ENCODE measurements around the gene CCK.
"Not testable (repeated sequence)": the region's sequence is repeated elsewhere in the genome, so short reads cannot be mapped to it uniquely, and the experiment has no call there.

Gene CCK
- total RNA-seq = 0 to 0.06 (median 0) reads per million in 18 experiments

DNA sequence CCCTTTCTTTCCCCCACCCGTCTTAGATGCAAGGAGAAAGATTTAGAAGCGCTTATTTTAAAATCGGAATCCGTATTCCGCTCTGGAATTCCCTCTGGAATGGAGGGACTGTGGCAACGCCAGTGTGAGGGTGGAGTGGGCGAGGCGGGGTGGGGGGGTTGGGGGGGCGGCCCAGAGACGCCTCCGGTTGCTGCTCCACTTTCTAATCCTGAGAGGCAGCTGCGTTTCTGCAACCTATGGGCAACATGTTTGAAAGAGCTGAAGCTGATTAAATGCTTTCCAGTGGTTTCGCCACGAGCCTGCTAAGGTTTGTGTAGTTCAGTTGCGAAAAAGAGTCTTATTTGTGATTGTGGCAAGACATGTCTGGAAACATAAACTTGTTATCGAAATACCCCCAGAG lies at the start of gene CCK:
CCK (minus strand) TSS at position 101 of the 400 bp plus-strand sequence. CDS start 2,555 bp downstream, outside the sequence.
- no peak for DNase-seq

- no peak for DNase-seq
These were observed 48.4 kb upstream of the CCK start for GRCh38 chr3:42314411-42314810.

GRCh38 chr3:42308651-42309050 lies 42.7 kb upstream of the CCK start:
- DNase-seq = no peak

DNA sequence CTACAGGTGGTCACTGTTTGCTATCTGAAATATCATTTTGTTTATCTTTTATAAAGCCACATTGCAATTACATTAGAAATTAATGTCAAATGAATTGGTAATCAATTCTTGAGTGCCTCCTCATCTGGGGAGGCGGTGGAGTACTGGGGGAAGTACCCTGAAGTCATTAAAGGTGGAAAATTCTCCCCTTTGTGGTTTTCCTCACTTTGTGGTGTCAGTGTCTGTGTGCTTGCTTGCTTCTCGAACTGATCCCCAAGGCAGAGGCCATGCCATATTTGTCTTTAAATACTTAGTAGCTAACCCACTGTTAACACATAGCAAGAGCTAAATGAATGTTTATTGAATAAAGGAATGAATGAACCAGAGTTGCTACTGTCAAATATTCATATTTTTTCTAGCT lies 40.5 kb upstream of the CCK start:
- no peak for DNase-seq

DNA sequence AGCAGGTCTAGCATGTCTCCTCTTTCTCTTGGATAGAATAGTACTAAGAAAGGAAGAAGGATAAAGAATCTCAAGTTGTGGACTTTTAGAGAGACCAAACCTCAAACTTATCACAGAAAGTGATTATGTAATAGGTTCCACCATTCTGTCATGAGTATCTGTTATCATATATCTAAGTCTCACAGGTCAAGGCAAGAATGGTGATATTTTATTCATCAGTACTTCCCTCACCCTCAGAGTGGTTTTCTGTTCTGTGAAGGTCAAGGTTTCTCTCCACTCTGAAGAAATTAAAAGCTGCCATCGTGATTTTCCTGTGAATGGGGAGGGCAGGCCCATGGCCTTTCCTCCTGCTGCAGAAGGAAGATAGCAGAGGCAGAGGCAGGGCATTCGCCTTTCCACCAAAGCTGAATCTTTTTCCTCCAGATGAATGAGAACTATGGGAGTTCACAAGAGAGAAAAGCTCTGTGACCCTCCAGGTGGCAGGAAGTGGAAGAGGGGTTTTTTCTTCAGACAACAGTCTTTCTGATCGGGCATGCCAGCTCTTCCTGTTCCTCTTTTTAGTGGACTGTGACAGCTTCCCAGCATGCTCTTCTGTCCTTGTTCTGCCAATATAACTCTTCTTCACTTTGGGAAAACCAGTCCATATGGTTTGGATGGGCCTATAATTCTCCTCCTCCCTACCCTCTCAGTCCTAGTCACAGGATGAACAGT lies 37.1 kb upstream of the CCK start:
- DNase-seq = no peak

DNA sequence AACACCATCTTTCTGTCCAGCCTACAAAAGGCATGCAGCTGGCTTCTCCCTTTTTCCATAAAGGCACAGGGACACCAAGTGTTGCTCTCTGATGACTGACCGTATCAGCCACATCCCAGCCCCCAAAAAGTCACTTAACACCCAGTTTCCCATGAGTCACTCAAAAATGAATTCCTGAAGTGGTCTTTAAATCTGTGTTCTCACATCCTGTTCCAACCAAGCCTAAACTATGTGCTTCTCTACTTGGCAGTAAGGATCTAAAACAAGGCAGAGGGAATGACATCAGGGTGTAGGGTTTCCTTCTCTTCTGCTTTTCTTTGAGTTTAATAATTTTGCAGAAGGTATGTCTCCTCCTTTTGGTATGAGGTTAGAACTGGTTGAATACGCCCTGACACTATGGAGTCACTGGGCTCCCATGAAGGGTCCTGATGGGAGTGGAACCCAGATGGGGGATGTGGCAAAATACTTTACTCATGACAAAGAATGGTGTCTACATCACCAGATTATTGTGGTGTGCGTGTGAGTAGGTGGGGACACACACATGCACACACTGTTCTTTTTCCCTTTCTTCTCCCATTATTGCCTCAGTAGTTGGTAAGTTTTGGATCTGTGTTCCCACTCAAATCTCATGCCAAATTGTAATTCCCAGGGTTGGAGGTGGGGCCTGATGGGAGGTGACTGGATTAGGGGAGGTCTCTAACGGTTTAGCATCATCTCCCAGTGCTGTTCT lies 35.6 kb upstream of the CCK start:
- no peak for DNase-seq

GRCh38 chr3:42300778-42301177 lies 34.8 kb upstream of the CCK start:
- DNase-seq = no peak

GRCh38 chr3:42300013-42300412 lies 34.0 kb upstream of the CCK start:
- DNase-seq = peak in 1 of 2 donors; percentile 13

- no peak for DNase-seq
These were observed 32.3 kb upstream of the CCK start for GRCh38 chr3:42298259-42298658.

DNA sequence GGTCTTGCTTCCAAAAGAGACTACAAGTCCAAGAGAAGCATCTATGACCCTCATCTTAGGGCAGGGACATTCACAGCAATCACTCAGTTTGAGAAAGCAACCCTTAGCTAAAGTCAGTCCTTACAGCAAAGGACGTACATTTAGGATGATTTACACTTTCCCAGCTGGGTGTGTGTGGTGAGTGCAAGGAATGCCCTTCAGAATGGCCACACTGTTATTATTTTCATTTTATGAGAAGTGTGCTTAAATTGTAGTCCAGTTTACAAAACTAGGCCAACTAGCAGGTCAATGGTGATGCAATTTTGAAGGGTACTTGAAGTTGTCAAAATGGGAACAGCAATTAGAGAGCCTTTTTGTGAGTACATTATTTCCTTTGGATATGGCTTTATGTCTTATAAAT lies 26.0 kb upstream of the CCK start:
- DNase-seq = no peak

DNA sequence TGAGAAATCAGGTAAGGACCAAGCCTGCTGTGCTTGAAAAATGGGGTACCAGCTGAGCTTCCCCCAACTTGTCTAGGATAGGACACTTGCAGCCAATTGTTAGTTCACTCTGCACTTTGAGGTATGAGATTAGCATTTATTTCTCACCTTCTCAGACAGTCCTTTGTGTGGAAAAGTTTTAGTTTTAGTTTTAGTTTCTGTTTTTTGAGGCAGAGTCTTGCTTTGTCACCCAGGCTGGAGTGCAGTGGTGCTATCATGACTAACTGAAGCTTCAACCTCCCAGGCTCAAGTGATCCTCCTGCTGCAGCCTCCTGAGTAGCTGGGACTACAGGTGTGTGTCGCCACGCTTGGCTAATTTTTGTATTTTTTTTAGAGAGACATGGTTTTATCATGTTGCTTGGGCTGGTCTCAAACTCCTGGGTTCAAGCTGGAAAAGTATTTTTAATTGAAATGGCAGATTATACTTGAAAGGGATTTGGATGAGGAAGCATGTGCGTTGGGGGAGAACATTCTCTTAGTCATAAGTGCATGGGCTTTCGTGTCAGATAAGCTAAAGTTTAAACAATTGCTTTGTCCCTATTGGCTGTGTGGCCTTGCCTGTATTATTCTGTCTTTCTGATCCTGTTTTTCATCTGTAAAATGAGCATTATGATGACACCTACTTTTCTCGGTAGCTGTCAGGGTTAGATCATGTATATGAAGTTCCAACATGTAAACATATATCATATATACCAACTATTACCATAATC lies 25.2 kb upstream of the CCK start:
- no peak for DNase-seq

DNA sequence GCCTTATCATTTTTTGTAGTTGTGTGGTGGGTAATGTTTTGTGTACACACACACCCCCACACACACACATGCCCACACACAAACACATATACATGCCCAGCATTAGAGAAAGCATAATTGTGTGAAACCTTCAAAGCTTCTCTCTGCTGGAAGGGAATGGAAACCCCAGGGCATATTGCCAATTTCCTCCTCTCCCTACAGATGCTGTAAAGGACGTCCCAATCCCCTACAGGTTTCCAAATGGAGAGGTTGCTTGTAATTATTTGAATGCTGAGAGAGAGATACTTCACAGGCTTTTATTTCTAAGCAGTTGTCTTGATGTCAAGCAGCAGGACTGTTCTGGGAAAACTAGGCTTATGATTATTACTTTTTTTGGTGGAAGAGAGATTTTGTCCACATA lies 23.0 kb upstream of the CCK start:
- DNase-seq = no peak

DNA sequence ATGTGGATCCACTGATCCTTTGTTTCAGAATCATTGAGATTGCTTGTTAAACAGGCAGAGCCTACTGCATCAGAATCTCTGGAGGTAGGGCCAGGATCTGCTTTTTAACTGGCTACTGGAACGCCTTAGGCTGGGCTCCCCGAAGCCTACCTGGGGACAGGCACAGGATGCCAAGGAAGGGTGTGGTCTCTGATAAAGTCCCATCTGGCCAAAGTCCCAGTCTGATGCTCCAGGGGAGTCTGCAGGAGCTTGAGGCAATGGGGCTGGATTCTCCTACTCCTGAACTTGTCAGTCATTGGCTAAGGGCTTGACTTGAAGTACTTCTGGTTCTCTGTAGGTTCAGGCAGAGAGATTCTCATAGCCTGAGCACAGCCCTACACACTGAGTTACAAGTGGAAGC lies 22.4 kb upstream of the CCK start:
- DNase-seq = no peak

- not testable (repeated sequence) for DNase-seq
These were observed 21.4 kb upstream of the CCK start for GRCh38 chr3:42287423-42287822.

DNA sequence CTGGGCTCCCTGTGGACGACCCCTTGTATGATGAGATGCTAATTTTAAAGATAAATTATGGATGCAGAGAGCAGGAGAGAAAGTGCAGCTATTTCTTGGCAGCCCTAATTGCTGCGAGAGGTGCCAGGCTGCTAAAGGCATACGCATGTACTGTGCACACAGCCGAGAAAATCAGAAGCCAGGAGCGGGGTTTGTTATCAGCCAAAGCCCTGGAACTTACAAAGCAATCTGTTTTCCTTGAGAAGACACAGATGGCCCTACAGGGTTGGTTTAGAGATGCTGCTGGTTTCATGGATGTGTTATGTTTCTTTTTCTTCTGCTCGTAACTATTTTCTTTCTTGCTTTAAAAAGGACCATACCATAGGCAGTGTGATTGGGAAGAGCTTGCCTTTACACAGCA lies 11.7 kb upstream of the CCK start:
- no peak for DNase-seq

DNA sequence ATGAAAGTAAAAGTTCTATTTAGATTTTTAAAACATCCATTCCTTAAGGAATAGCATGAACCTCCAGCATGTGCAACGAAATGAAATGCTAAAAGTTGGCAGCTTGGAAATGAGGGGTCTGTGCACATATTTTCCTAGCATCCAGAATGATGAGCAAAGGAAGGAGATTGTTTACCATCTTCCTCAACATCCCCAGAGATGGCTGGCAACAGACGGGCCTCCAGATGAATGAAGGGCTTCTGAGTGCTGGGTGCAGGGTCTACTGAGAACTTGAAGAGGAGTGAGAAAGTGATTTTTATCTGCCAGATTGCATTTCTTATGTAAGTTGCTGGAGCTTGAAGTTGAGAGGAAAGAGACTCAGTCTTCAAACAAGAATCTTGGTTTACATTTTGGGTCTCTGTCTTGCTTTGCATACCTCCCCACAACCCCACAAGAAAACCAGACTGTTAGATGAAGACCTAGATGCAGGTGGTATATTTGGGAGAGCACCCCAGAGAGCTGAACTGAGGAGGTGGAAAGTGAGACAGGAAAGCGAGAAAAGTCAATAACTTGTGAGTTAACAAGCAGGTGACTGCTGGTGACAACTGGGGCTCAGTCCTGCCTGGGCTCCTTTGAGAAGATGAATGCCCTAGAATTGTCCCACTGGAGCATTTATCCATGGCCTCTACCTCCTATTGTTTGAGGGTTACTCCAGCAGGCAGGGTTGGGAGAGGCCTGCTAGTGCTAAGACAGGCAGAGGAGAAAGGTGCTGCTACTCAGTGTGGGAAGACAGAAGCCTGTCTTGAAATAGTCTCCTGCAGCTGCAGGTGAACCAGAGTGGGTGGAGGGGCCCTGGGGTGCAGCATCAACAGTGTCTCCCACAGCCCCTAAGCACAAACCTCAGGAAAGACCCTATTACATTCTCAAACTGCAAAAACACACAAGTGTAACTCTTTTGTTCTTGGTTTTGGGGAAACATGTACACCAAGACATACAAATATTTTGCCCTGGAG lies 10.5 kb upstream of the CCK start:
- DNase-seq = no peak

GRCh38 chr3:42275217-42275616 lies 9.2 kb upstream of the CCK start:
- DNase-seq = no peak

GRCh38 chr3:42274266-42274665 lies 8.3 kb upstream of the CCK start:
- no peak for DNase-seq

DNA sequence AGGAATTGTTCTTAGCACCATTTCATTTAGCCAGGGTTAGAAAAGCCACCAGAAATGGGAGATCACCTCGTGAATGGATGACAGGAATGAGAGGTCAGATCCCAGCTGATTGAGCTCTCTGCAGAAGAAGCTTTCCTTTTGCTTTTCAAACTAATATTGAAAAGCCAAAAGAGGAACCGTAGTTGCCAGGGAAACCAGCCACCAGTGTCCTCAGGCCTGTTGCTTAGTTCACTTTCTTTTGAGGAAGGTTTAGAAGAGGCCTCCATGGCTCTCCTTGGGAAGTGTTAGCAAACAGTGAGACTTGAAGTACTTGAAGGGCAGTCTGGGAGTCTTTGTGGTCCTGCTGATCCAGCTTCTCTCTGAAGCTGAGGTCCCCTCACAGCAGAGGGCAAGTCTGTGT lies 7.4 kb upstream of the CCK start:
- DNase-seq = peak; percentile 54 to 57

- no peak for DNase-seq
These were observed 5.8 kb upstream of the CCK start for GRCh38 chr3:42271786-42272185.

GRCh38 chr3:42270561-42270960 lies 4.6 kb upstream of the CCK start:
- DNase-seq = no peak

DNA sequence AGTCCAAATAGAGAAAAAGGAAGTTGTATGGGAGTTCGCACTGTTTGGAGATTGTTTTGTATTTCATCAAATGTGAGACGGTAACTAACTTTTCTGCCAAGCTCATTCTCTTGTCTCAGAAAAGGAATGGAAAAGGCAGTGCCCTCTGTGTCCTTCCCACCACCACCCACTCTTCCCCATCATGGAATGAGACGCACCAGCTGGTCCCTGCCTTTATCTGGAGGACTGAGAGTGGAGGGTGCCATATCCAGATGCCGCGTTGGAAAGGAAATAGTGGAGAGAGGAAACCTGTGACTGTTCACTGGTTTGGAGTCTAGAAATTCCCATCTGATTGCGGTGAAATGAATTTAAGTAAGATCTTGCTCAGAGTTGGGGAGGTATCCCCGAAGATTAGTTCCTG lies 3.7 kb upstream of the CCK start:
- no peak for DNase-seq

Data from inflammatory macrophage (primary cell).